A673 (cell line): ENCODE data around the gene C5. TPM values are rescaled to one million over a fixed set of nuclear protein-coding genes. Genes with fewer than 3 reads are reported as not detected.

Experiments used
- BruUV-seq: library from RNA; stranded (reverse); fragments of 400-500 nt; replicated peaks from 2 replicates; lab custom pipeline; 2021; lab: Mats Ljungman, UMichigan
- CTCF ChIA-PET: fragments of 300-600 bp; sonication (Branson Sonifier 250); formaldehyde crosslinking; loops from one replicate; lab custom pipeline; 2022; ENCODE audit warnings: antibody characterized with exemption; lab: Charles Lee
- POLR2A ChIA-PET: fragments of 300-600 bp; sonication (Branson Sonifier 250); formaldehyde crosslinking; loops from one replicate; lab custom pipeline; 2022; ENCODE audit warnings: antibody characterized with exemption; ENCODE audit not compliant: low non-redundant PET; lab: Charles Lee
- DNase-seq: peaks from one replicate; pipeline ENCODE4 v3.0.0-alpha.2; 2015; ENCODE audit warnings: low spot score
- H3K27ac ChIP-seq: fragments of 200-600 bp; sonication (generic); 2 replicates; pipeline ENCODE4 v1.5.1; 2016; ENCODE audit warnings: mixed run types, low read depth, mild to moderate bottlenecking, mixed read lengths, antibody characterized with exemption, low read length; ENCODE audit not compliant: poor library complexity, severe bottlenecking
- H3K27me3 ChIP-seq: fragments of 200-600 bp; sonication (generic); replicated peaks from 2 replicates; pipeline ENCODE4 v1.6.1; 2017; ENCODE audit warnings: mixed run types, low read depth, mild to moderate bottlenecking, mixed read lengths, antibody characterized with exemption, low read length; ENCODE audit not compliant: insufficient read depth, poor library complexity
- H3K36me3 ChIP-seq: fragments of 200-600 bp; sonication (generic); 2 replicates; pipeline ENCODE4 v1.6.1; 2016; ENCODE audit warnings: mixed run types, mild to moderate bottlenecking, mixed read lengths, antibody characterized with exemption, low read length; ENCODE audit not compliant: insufficient read depth, poor library complexity, severe bottlenecking
- H3K4me1 ChIP-seq: fragments of 200-600 bp; sonication (generic); 2 replicates; pipeline ENCODE4 v1.6.1; 2017; ENCODE audit warnings: mixed run types, mild to moderate bottlenecking, mixed read lengths, antibody characterized with exemption, low read length; ENCODE audit not compliant: insufficient read depth, poor library complexity, severe bottlenecking
- H3K4me3 ChIP-seq: fragments of 200-600 bp; sonication (generic); 2 replicates; pipeline ENCODE4 v1.5.1; 2016; ENCODE audit warnings: low read depth, mixed run types, mild to moderate bottlenecking, mixed read lengths, low read length; ENCODE audit not compliant: poor library complexity, severe bottlenecking
- H3K9me3 ChIP-seq: fragments of 200-600 bp; sonication (generic); 2 replicates; pipeline ENCODE4 v1.6.1; 2016; ENCODE audit warnings: mixed run types, low read depth, mild to moderate bottlenecking, mixed read lengths, antibody characterized with exemption, low read length; ENCODE audit not compliant: poor library complexity, severe bottlenecking
- EZH2 ChIP-seq: fragments of 200-600 bp; sonication (generic); IDR thresholded peaks from 2 replicates; pipeline ENCODE4 v1.6.1; 2017; ENCODE audit warnings: borderline replicate concordance, low read depth, mild to moderate bottlenecking, mixed read lengths, antibody characterized with exemption, low read length; ENCODE audit not compliant: poor library complexity, severe bottlenecking
- intact Hi-C: fragments of 100-400 bp; cut with micrococcal nuclease; formaldehyde crosslinking; loops from one replicate; pipeline ENCODE4 v1.10.0; 2022; ENCODE audit not compliant: unreplicated experiment
- total RNA-seq: library from RNA; stranded (reverse); gene quantifications from 2 replicates; pipeline ENCODE4 v1.2.3, GENCODE V29; 2021
- TF ChIP-seq, protein P1 (sequence below): fragments of 300-800, 200-600 bp; sonication (generic); conservative IDR thresholded peaks from 2 replicates; pipeline ENCODE4 v1.5.1; 2017; ENCODE audit warnings: low read depth, mild to moderate bottlenecking, antibody characterized with exemption, low read length, moderate library complexity, mixed read lengths

C5 gene
- total RNA-seq, 1 experiment from 2014 or later, result 4.4 TPM

DNA sequence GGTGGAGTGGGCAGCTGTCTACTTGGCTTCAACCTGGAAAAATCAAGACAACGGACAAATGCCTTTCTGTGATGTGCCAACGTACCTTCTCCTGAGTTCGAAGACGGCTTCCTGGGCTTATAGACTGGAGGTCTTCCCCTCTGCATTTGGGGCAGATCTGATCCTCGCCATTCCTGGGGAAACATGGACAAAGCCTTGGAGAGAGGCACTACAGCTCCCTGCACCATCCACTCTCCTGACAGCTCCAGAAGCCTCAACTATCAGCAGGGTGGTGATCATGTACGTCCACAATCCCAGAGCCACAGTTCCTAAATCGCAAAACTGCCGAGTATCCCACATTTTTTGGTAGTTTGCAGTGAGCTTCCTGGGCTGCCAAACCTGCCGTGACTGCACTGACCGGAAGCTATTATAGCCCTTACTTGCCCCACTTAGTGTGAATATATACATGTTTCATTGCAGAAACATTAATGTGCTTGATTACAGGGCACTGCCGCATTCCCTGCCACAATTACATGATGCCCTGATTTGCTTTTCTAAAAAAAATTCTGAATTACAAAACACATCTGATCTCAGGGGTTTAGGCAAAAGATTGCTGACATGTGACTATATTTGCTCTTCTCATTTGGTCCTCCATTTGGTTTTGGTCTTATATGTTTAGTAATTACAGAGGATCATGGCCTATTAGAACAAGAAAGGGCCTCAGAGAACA, 126.3 kb downstream of the C5 start:
- ChIA-PET POLR2A (no interaction called here), CTCF (interaction anchor here (0.6 kb wide), 1 partner anchor 23 kb away, joined by 4 read pairs; no protein-coding TSS in a partner anchor)
- H3K4me3 ChIP-seq, result no peak overlapping the region
- peaks cover 7% of the 10 kb centered on the region for H3K4me1 ChIP-seq
- H3K27ac ChIP-seq, result no peak overlapping the region
- intact Hi-C loops, result no loop called here
- no peaks in the 10 kb centered on the region for H3K27me3 ChIP-seq
- no peak for DNase-seq
- no TSS peak for BruUV-seq
- no peaks in the 10 kb centered on the region for H3K9me3 ChIP-seq
- no peaks in the 10 kb centered on the region for H3K36me3 ChIP-seq
- TF ChIP-seq, protein P1, sequence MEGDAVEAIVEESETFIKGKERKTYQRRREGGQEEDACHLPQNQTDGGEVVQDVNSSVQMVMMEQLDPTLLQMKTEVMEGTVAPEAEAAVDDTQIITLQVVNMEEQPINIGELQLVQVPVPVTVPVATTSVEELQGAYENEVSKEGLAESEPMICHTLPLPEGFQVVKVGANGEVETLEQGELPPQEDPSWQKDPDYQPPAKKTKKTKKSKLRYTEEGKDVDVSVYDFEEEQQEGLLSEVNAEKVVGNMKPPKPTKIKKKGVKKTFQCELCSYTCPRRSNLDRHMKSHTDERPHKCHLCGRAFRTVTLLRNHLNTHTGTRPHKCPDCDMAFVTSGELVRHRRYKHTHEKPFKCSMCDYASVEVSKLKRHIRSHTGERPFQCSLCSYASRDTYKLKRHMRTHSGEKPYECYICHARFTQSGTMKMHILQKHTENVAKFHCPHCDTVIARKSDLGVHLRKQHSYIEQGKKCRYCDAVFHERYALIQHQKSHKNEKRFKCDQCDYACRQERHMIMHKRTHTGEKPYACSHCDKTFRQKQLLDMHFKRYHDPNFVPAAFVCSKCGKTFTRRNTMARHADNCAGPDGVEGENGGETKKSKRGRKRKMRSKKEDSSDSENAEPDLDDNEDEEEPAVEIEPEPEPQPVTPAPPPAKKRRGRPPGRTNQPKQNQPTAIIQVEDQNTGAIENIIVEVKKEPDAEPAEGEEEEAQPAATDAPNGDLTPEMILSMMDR, result no peak
- TF ChIP-seq EZH2, result no peak

GRCh38 chr9:120922404-120923195, 127.5 kb downstream of the C5 start:
- no TSS peak for BruUV-seq
- Histone ChIP-seq H3K27ac (no peak overlapping the region), H3K36me3 (no peaks in the 10 kb centered on the region), H3K27me3 (no peaks in the 10 kb centered on the region), H3K4me1 (peaks cover 7% of the 10 kb centered on the region), H3K9me3 (no peaks in the 10 kb centered on the region), H3K4me3 (no peak overlapping the region)
- TF ChIP-seq EZH2, result no peak
- TF ChIP-seq, protein P1, result no peak
- intact Hi-C loops, result no loop called here
- DNase-seq, result no peak
- ChIA-PET CTCF (no interaction called here), POLR2A (no interaction called here)

- Histone ChIP-seq H3K4me3 (no peak overlapping the region), H3K27me3 (no peaks in the 10 kb centered on the region), H3K27ac (no peak overlapping the region), H3K4me1 (peaks cover 10% of the 10 kb centered on the region), H3K36me3 (no peaks in the 10 kb centered on the region), H3K9me3 (no peaks in the 10 kb centered on the region)
- BruUV-seq, result no TSS peak
- intact Hi-C loops, result no loop called here
- TF ChIP-seq, protein P1, result no peak
- TF ChIP-seq EZH2, result no peak
- CTCF ChIA-PET, result no interaction called here
- POLR2A ChIA-PET, result no interaction called here
- no peak for DNase-seq
Observed at GRCh38 chr9:120921661-120922181, 128.4 kb downstream of the C5 start.
